Measurements from ENCODE around the gene DIAPH1.

DNA sequence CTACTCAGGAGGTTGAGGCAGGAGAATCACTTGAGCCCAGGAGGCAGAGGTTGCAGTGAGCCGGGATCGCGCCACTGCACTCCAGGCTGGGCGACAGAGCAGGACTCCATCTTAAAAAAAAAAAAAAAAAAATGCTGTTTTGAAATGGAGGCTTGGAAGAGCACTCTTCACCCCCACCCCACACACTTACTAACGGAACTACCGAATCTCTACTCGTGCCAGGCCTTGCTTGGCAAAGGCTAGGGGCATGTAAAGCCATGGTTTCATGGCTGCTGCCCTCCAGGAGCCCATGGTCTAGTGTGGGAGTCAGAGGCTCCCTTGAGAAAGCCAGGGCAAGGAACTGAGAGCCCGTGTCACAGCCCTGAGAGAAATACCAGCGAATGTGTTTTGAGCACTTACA is 108.6 kb downstream of the DIAPH1 start:
- TF ChIP-seq, protein P1, sequence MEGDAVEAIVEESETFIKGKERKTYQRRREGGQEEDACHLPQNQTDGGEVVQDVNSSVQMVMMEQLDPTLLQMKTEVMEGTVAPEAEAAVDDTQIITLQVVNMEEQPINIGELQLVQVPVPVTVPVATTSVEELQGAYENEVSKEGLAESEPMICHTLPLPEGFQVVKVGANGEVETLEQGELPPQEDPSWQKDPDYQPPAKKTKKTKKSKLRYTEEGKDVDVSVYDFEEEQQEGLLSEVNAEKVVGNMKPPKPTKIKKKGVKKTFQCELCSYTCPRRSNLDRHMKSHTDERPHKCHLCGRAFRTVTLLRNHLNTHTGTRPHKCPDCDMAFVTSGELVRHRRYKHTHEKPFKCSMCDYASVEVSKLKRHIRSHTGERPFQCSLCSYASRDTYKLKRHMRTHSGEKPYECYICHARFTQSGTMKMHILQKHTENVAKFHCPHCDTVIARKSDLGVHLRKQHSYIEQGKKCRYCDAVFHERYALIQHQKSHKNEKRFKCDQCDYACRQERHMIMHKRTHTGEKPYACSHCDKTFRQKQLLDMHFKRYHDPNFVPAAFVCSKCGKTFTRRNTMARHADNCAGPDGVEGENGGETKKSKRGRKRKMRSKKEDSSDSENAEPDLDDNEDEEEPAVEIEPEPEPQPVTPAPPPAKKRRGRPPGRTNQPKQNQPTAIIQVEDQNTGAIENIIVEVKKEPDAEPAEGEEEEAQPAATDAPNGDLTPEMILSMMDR (IDR thresholded peaks at IDR 0.05; ENCODE audit: low read depth, low read length), result no peak
- TF ChIP-seq EZH2phosphoT487 (IDR thresholded peaks at IDR 0.05; ENCODE audit: low read depth), result no peak

Data from OCI-LY3 (cell line).